ENCODE data around the gene AUP1.

- TF ChIP-seq CTCF (IDR thresholded peaks at IDR 0.05; ENCODE audit: poor library complexity, severe bottlenecking) (no peak), EP300 (conservative IDR thresholded peaks at IDR 0.05; ENCODE audit: poor library complexity, severe bottlenecking) (no peak), EZH2 (IDR thresholded peaks at IDR 0.05; ENCODE audit: borderline replicate concordance, insufficient read depth, low read length, poor library complexity, severe bottlenecking) (no peak), TAF1 (IDR thresholded peaks at IDR 0.05; ENCODE audit: low read depth) (no peak), POLR2AphosphoS5 (IDR thresholded peaks at IDR 0.05) (no peak), SMC3 (conservative IDR thresholded peaks at IDR 0.05; ENCODE audit: poor library complexity) (no peak)
Observed at GRCh38 chr2:74531666-74532065, 2.2 kb upstream of the AUP1 start.
